ENCODE measurements around the gene AFAP1L1. TPM values are rescaled to one million over a fixed set of nuclear protein-coding genes. Genes with fewer than 3 reads are reported as not detected.

AFAP1L1 gene
- total RNA-seq, 1 donor from 2014 or later, result not detected

GRCh38 chr5:149246906-149247305 is 24.8 kb upstream of the AFAP1L1 start:
- peaks cover 5% of the 10 kb centered on the region for H3K27me3 Mint-ChIP-seq (ENCODE audit: insufficient read depth)
- no peaks in the 10 kb centered on the region for H3K36me3 Mint-ChIP-seq (ENCODE audit: low read depth)
- H3K9me3 Mint-ChIP-seq, result no peaks in the 10 kb centered on the region
- no peak overlapping the region for H3K27ac Mint-ChIP-seq
- no peaks in the 10 kb centered on the region for H3K4me1 Mint-ChIP-seq (ENCODE audit: low read depth)
- no peak for DNase-seq (ENCODE audit: low spot score)
- intact Hi-C loops (cut with micrococcal nuclease), result no loop called here
- H3K4me3 Mint-ChIP-seq, result no peak overlapping the region

- Mint-ChIP-seq H3K27me3 (ENCODE audit: insufficient read depth) (peaks cover 5% of the 10 kb centered on the region), H3K27ac (no peak overlapping the region), H3K9me3 (no peaks in the 10 kb centered on the region), H3K36me3 (ENCODE audit: low read depth) (no peaks in the 10 kb centered on the region), H3K4me1 (ENCODE audit: low read depth) (no peaks in the 10 kb centered on the region), H3K4me3 (no peak overlapping the region)
- no peak for DNase-seq (ENCODE audit: low spot score)
- intact Hi-C loops (cut with micrococcal nuclease), result no loop called here
These were observed 23.9 kb upstream of the AFAP1L1 start for GRCh38 chr5:149247726-149248125.

GRCh38 chr5:149251546-149251945 is 20.1 kb upstream of the AFAP1L1 start:
- H3K9me3 Mint-ChIP-seq, result no peaks in the 10 kb centered on the region
- no peaks in the 10 kb centered on the region for H3K36me3 Mint-ChIP-seq (ENCODE audit: low read depth)
- no peak overlapping the region for H3K27ac Mint-ChIP-seq
- no peaks in the 10 kb centered on the region for H3K4me1 Mint-ChIP-seq (ENCODE audit: low read depth)
- no peak overlapping the region for H3K4me3 Mint-ChIP-seq
- intact Hi-C loops (cut with micrococcal nuclease), result no loop called here
- peaks cover 6% of the 10 kb centered on the region for H3K27me3 Mint-ChIP-seq (ENCODE audit: insufficient read depth)
- DNase-seq (ENCODE audit: low spot score), result no peak

- intact Hi-C loops (cut with micrococcal nuclease), result no loop called here
- no peaks in the 10 kb centered on the region for H3K9me3 Mint-ChIP-seq
- H3K36me3 Mint-ChIP-seq (ENCODE audit: low read depth), result no peaks in the 10 kb centered on the region
- DNase-seq (ENCODE audit: low spot score), result no peak
- no peak overlapping the region for H3K27ac Mint-ChIP-seq
- H3K4me1 Mint-ChIP-seq (ENCODE audit: low read depth), result no peaks in the 10 kb centered on the region
- peaks cover 2% of the 10 kb centered on the region for H3K27me3 Mint-ChIP-seq (ENCODE audit: insufficient read depth)
- no peak overlapping the region for H3K4me3 Mint-ChIP-seq
These were observed 17.2 kb upstream of the AFAP1L1 start for GRCh38 chr5:149254506-149254905.

GRCh38 chr5:149256451-149256850 is 15.2 kb upstream of the AFAP1L1 start:
- Mint-ChIP-seq H3K27me3 (ENCODE audit: insufficient read depth) (peaks cover 3% of the 10 kb centered on the region), H3K27ac (no peak overlapping the region), H3K4me3 (no peak overlapping the region), H3K9me3 (no peaks in the 10 kb centered on the region), H3K36me3 (ENCODE audit: low read depth) (no peaks in the 10 kb centered on the region), H3K4me1 (ENCODE audit: low read depth) (no peaks in the 10 kb centered on the region)
- DNase-seq (ENCODE audit: low spot score), result no peak
- intact Hi-C loops (cut with micrococcal nuclease), result no loop called here

GRCh38 chr5:149257131-149257530 is 14.5 kb upstream of the AFAP1L1 start:
- no peaks in the 10 kb centered on the region for H3K9me3 Mint-ChIP-seq
- DNase-seq (ENCODE audit: low spot score), result no peak
- H3K4me3 Mint-ChIP-seq, result no peak overlapping the region
- intact Hi-C loops (cut with micrococcal nuclease), result no loop called here
- H3K27me3 Mint-ChIP-seq (ENCODE audit: insufficient read depth), result peaks cover 7% of the 10 kb centered on the region
- H3K36me3 Mint-ChIP-seq (ENCODE audit: low read depth), result no peaks in the 10 kb centered on the region
- no peaks in the 10 kb centered on the region for H3K4me1 Mint-ChIP-seq (ENCODE audit: low read depth)
- H3K27ac Mint-ChIP-seq, result no peak overlapping the region

- no peaks in the 10 kb centered on the region for H3K4me1 Mint-ChIP-seq (ENCODE audit: low read depth)
- intact Hi-C loops (cut with micrococcal nuclease), result no loop called here
- no peak overlapping the region for H3K4me3 Mint-ChIP-seq
- no peaks in the 10 kb centered on the region for H3K9me3 Mint-ChIP-seq
- no peak for DNase-seq (ENCODE audit: low spot score)
- no peaks in the 10 kb centered on the region for H3K36me3 Mint-ChIP-seq (ENCODE audit: low read depth)
- no peak overlapping the region for H3K27ac Mint-ChIP-seq
- peaks cover 9% of the 10 kb centered on the region for H3K27me3 Mint-ChIP-seq (ENCODE audit: insufficient read depth)
These were observed 13.6 kb upstream of the AFAP1L1 start for GRCh38 chr5:149257889-149258705.

GRCh38 chr5:149260761-149261160 is 10.9 kb upstream of the AFAP1L1 start:
- no peak overlapping the region for H3K27ac Mint-ChIP-seq
- H3K4me1 Mint-ChIP-seq (ENCODE audit: low read depth), result no peaks in the 10 kb centered on the region
- no peak for DNase-seq (ENCODE audit: low spot score)
- no peaks in the 10 kb centered on the region for H3K9me3 Mint-ChIP-seq
- no peaks in the 10 kb centered on the region for H3K36me3 Mint-ChIP-seq (ENCODE audit: low read depth)
- no peak overlapping the region for H3K4me3 Mint-ChIP-seq
- intact Hi-C loops (cut with micrococcal nuclease), result loop anchor here (10.0 kb wide), 1 partner anchor 76 kb away; no protein-coding TSS in a partner anchor
- H3K27me3 Mint-ChIP-seq (ENCODE audit: insufficient read depth), result peaks cover 11% of the 10 kb centered on the region

- peaks cover 11% of the 10 kb centered on the region for H3K27me3 Mint-ChIP-seq (ENCODE audit: insufficient read depth)
- intact Hi-C loops (cut with micrococcal nuclease), result loop anchor here (10.0 kb wide), 1 partner anchor 76 kb away; no protein-coding TSS in a partner anchor
These were observed 10.4 kb upstream of the AFAP1L1 start for GRCh38 chr5:149261246-149261645.

GRCh38 chr5:149262315-149262714 is 9.3 kb upstream of the AFAP1L1 start:
- H3K27me3 Mint-ChIP-seq (ENCODE audit: insufficient read depth), result peaks cover 9% of the 10 kb centered on the region
- H3K4me3 Mint-ChIP-seq, result no peak overlapping the region
- no peaks in the 10 kb centered on the region for H3K36me3 Mint-ChIP-seq (ENCODE audit: low read depth)
- DNase-seq (ENCODE audit: low spot score), result no peak
- H3K4me1 Mint-ChIP-seq (ENCODE audit: low read depth), result no peaks in the 10 kb centered on the region
- intact Hi-C loops (cut with micrococcal nuclease), result loop anchor here (10.0 kb wide), 1 partner anchor 78 kb away; no protein-coding TSS in a partner anchor
- H3K9me3 Mint-ChIP-seq, result no peaks in the 10 kb centered on the region
- no peak overlapping the region for H3K27ac Mint-ChIP-seq

More at GRCh38 chr5:149261246-149261645, 10.4 kb upstream of the AFAP1L1 start:
- Mint-ChIP-seq H3K4me3 (no peak overlapping the region), H3K36me3 (ENCODE audit: low read depth) (no peaks in the 10 kb centered on the region), H3K9me3 (no peaks in the 10 kb centered on the region), H3K4me1 (ENCODE audit: low read depth) (no peaks in the 10 kb centered on the region), H3K27ac (no peak overlapping the region)
- no peak for DNase-seq (ENCODE audit: low spot score)

- H3K27ac Mint-ChIP-seq, result no peak overlapping the region
- no peak overlapping the region for H3K4me3 Mint-ChIP-seq
- no peak for DNase-seq (ENCODE audit: low spot score)
- peaks cover 16% of the 10 kb centered on the region for H3K27me3 Mint-ChIP-seq (ENCODE audit: insufficient read depth)
- intact Hi-C loops (cut with micrococcal nuclease), result loop anchor here (1.0 to 10.0 kb wide), 2 partner anchors 80 to 123 kb away; partner anchors contain the start of gene ABLIM3
- no peaks in the 10 kb centered on the region for H3K9me3 Mint-ChIP-seq
- H3K4me1 Mint-ChIP-seq (ENCODE audit: low read depth), result no peaks in the 10 kb centered on the region
- no peaks in the 10 kb centered on the region for H3K36me3 Mint-ChIP-seq (ENCODE audit: low read depth)
These were observed 7.1 kb upstream of the AFAP1L1 start for GRCh38 chr5:149264439-149265067.

- H3K9me3 Mint-ChIP-seq, result no peaks in the 10 kb centered on the region
- no peaks in the 10 kb centered on the region for H3K4me1 Mint-ChIP-seq (ENCODE audit: low read depth)
- no peak for DNase-seq (ENCODE audit: low spot score)
- intact Hi-C loops (cut with micrococcal nuclease), result loop anchor here (10.0 kb wide), 1 partner anchor 80 kb away; no protein-coding TSS in a partner anchor
- no peak overlapping the region for H3K4me3 Mint-ChIP-seq
- peaks cover 20% of the 10 kb centered on the region for H3K27me3 Mint-ChIP-seq (ENCODE audit: insufficient read depth)
- H3K36me3 Mint-ChIP-seq (ENCODE audit: low read depth), result no peaks in the 10 kb centered on the region
- no peak overlapping the region for H3K27ac Mint-ChIP-seq
These were observed 6.6 kb upstream of the AFAP1L1 start for GRCh38 chr5:149265068-149265465.

- no peaks in the 10 kb centered on the region for H3K9me3 Mint-ChIP-seq
- intact Hi-C loops (cut with micrococcal nuclease), result loop anchor here (10.0 kb wide), 1 partner anchor 81 kb away; no protein-coding TSS in a partner anchor
- H3K4me1 Mint-ChIP-seq (ENCODE audit: low read depth), result no peaks in the 10 kb centered on the region
- H3K27ac Mint-ChIP-seq, result no peak overlapping the region
- H3K4me3 Mint-ChIP-seq, result no peak overlapping the region
- peaks cover 24% of the 10 kb centered on the region for H3K27me3 Mint-ChIP-seq (ENCODE audit: insufficient read depth)
- DNase-seq (ENCODE audit: low spot score), result no peak
- H3K36me3 Mint-ChIP-seq (ENCODE audit: low read depth), result no peaks in the 10 kb centered on the region
These were observed 6.1 kb upstream of the AFAP1L1 start for GRCh38 chr5:149265597-149265996.

Data from activated T-helper 1 cell treated with anti-CD3 and anti-CD28 coated beads, Interleukin-12 subunit alpha, Interleukin-12 subunit beta, Interleukin-2, Interleukin-4 antibody, amounts not matched to agents 30 ng/mL and 10 ng/mL and 1 ng/mL, durations not matched to agents 14 hours and 24 hours and 36 hours (primary cell).